Measurements from ENCODE around the gene SATL1.

GRCh38 chrX:85107407-85107806 lies 136.2 kb downstream of the SATL1 start:
- no peak for TF ChIP-seq CTCF (IDR thresholded peaks at IDR 0.05)
- TF ChIP-seq POLR2AphosphoS5 (IDR thresholded peaks at IDR 0.05), result no peak
- TF ChIP-seq POLR2A (IDR thresholded peaks at IDR 0.05), result no peak

Data from prostate gland (tissue), 2 donors.